CD4-positive, alpha-beta T cell (primary cell): ENCODE data around the gene SOX5. TPM values are rescaled to one million over a fixed set of nuclear protein-coding genes. Genes with fewer than 3 reads are reported as not detected.

Experiments used
- ATAC-seq: fragments of 200-7000 bp; cut with Tn5 transposase; one replicate; pipeline ENCODE4 v1.10.0; 2022; ENCODE audit warnings: mild to moderate bottlenecking; ENCODE audit not compliant: poor library complexity
- CTCF ChIA-PET: fragments of 350-600 bp; sonication (Branson Sonifier 250); formaldehyde crosslinking; loops from one replicate; lab custom pipeline; 2021; ENCODE audit warnings: antibody characterized with exemption, inconsistent platforms; lab: Charles Lee
- POLR2A ChIA-PET: fragments of 350-600 bp; sonication (Branson Sonifier 250); formaldehyde crosslinking; loops from one replicate; lab custom pipeline; 2021; ENCODE audit warnings: antibody characterized with exemption, inconsistent platforms; lab: Charles Lee
- DNase-seq, 14 experiments: peaks; one replicate each; pipeline ENCODE4 v3.0.0-alpha.2; 2013 to 2020; ENCODE audit warnings: mixed read lengths in 2 of 14
- H3K27ac ChIP-seq, 2 donors: one replicate each; pipeline versions ENCODE4 v1.5.1 to v1.7.0; 2013; ENCODE audit warnings: low read length in 2 of 2, low read depth in 1 of 2, mild to moderate bottlenecking in 1 of 2
- H3K27me3 ChIP-seq, 2 experiments: 1 replicate in 1 of 2; 2 replicates in 1 of 2; pipeline versions ENCODE4 v1.6.1 to v1.7.0; 2013; ENCODE audit warnings: low read length in 2 of 2, control low read depth in 1 of 2, mild to moderate bottlenecking in 1 of 2, moderate library complexity in 1 of 2; ENCODE audit not compliant: insufficient read depth in 2 of 2, control insufficient read depth in 1 of 2
- H3K36me3 ChIP-seq: one replicate; pipeline ENCODE4 v1.6.1; 2013; ENCODE audit warnings: low read length, control low read depth; ENCODE audit not compliant: insufficient read depth
- H3K4me1 ChIP-seq: one replicate; pipeline ENCODE4 v1.6.1; 2013; ENCODE audit warnings: low read length, control low read depth; ENCODE audit not compliant: insufficient read depth
- H3K4me3 ChIP-seq: one replicate; pipeline ENCODE4 v1.5.1; 2013; ENCODE audit warnings: mild to moderate bottlenecking, low read length, moderate library complexity
- H3K9me3 ChIP-seq, 2 experiments: 1 replicate in 1 of 2; 2 replicates in 1 of 2; pipeline versions ENCODE4 v1.6.1 to v1.7.0; 2013; ENCODE audit warnings: low read length in 2 of 2, mild to moderate bottlenecking in 2 of 2, control low read depth in 1 of 2, moderate library complexity in 1 of 2; ENCODE audit not compliant: control insufficient read depth in 1 of 2, insufficient read depth in 1 of 2
- H3K27ac Mint-ChIP-seq: one replicate; pipeline ENCODE4 v1.8.0; 2020; ENCODE audit warnings: mixed read lengths
- H3K27me3 Mint-ChIP-seq: one replicate; pipeline ENCODE4 v1.8.0; 2021; ENCODE audit warnings: mixed read lengths
- H3K36me3 Mint-ChIP-seq: one replicate; pipeline ENCODE4 v1.8.0; 2021; ENCODE audit warnings: low read depth, mixed read lengths
- H3K4me1 Mint-ChIP-seq: one replicate; pipeline ENCODE4 v1.8.0; 2021; ENCODE audit warnings: low read depth, mixed read lengths
- H3K4me3 Mint-ChIP-seq: one replicate; pipeline ENCODE4 v1.8.0; 2020; ENCODE audit warnings: mild to moderate bottlenecking, mixed read lengths
- H3K9me3 Mint-ChIP-seq: one replicate; pipeline ENCODE4 v1.8.0; 2020; ENCODE audit warnings: mixed read lengths
- CTCF ChIP-seq: fragments of 200-600 bp; IDR thresholded peaks from one replicate; pipeline ENCODE4 v1.8.0; 2022; ENCODE audit warnings: antibody characterized with exemption, mild to moderate bottlenecking
- intact Hi-C, 2 experiments: fragments of 100-400 bp; cut with DNase I in 1 of 2; cut with micrococcal nuclease in 1 of 2; formaldehyde crosslinking; loops; one replicate each; pipeline versions ENCODE4 v1.15.1 to v1.9.0; 2023 to 2025; cut with DNase I, micrococcal nuclease
- total RNA-seq, 174 experiments: library from RNA in 2 of 174; stranded (reverse) in 2 of 174; gene quantifications; one replicate each; pipeline ENCODE4 v1.2.3 and lab custom pipeline; 2021 to 2026

The SOX5 gene
- total RNA-seq, 2 experiments from 2014 or later, result not detected

- H3K27ac ChIP-seq, result no peak overlapping the region
- H3K9me3 ChIP-seq, result peaks cover 0 to 6% of the 10 kb centered on the region in 2 experiments
- ChIA-PET CTCF (no interaction called here), POLR2A (no interaction called here)
- ATAC-seq (no peak), DNase-seq (no peak)
- no peaks in the 10 kb centered on the region for H3K27me3 ChIP-seq
- Mint-ChIP-seq H3K9me3 (peaks cover 6% of the 10 kb centered on the region), H3K4me3 (no peak overlapping the region), H3K4me1 (no peaks in the 10 kb centered on the region), H3K27me3 (no peaks in the 10 kb centered on the region), H3K36me3 (no peaks in the 10 kb centered on the region), H3K27ac (no peak overlapping the region)
- no peak overlapping the region for H3K4me3 ChIP-seq
- no peak for TF ChIP-seq CTCF
- no peaks in the 10 kb centered on the region for H3K4me1 ChIP-seq
- H3K36me3 ChIP-seq, result no peaks in the 10 kb centered on the region
- intact Hi-C loops, result no loop called here
These were observed 461.3 kb downstream of the SOX5 start for GRCh38 chr12:23488130-23488529.

DNA sequence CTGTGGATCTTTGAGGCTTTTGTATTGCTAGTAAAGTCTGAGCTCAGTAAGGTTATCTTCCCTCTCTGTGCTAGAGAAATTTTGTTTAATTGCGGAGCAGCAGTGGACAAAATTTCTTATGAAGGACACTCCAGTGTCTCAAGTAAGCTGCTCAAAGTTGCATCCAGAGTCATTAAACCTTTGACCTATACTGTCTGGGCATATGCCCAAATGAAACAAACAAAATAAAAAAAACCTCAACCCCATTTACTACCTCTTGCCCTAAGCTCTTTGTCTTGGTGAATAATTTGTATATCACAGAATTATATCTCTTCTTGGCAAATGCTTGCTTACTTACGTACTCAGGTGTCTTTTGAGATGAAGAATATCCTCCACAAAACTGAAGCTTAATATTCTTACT, 465.2 kb downstream of the SOX5 start:
- H3K36me3 ChIP-seq, result no peaks in the 10 kb centered on the region

GRCh38 chr12:23482571-23482970, 466.9 kb downstream of the SOX5 start:
- Histone ChIP-seq H3K27me3 (no peaks in the 10 kb centered on the region), H3K4me3 (no peak overlapping the region), H3K36me3 (no peaks in the 10 kb centered on the region), H3K4me1 (no peaks in the 10 kb centered on the region), H3K9me3 (peaks cover 0 to 6% of the 10 kb centered on the region in 2 experiments), H3K27ac (no peak overlapping the region)
- no peak for TF ChIP-seq CTCF
- DNase-seq (no peak), ATAC-seq (no peak)
- Mint-ChIP-seq H3K36me3 (no peaks in the 10 kb centered on the region), H3K4me3 (no peak overlapping the region), H3K27me3 (no peaks in the 10 kb centered on the region), H3K4me1 (no peaks in the 10 kb centered on the region), H3K9me3 (peaks cover 22% of the 10 kb centered on the region), H3K27ac (no peak overlapping the region)
- POLR2A ChIA-PET, result no interaction called here
- intact Hi-C loops, result no loop called here
- CTCF ChIA-PET, result no interaction called here

More for the DNA sequence above, 465.2 kb downstream of the SOX5 start:
- POLR2A ChIA-PET, result no interaction called here
- Histone ChIP-seq H3K9me3 (peaks cover 0 to 6% of the 10 kb centered on the region in 2 experiments), H3K27me3 (no peaks in the 10 kb centered on the region), H3K27ac (no peak overlapping the region), H3K4me1 (no peaks in the 10 kb centered on the region), H3K4me3 (no peak overlapping the region)
- Mint-ChIP-seq H3K4me1 (no peaks in the 10 kb centered on the region), H3K27me3 (no peaks in the 10 kb centered on the region), H3K4me3 (no peak overlapping the region), H3K9me3 (peaks cover 16% of the 10 kb centered on the region), H3K36me3 (no peaks in the 10 kb centered on the region), H3K27ac (no peak overlapping the region)
- TF ChIP-seq CTCF, result no peak
- intact Hi-C loops, result no loop called here
- no peak for DNase-seq
- CTCF ChIA-PET, result no interaction called here
- ATAC-seq, result no peak
